PC-3 (cell line): Measurements from ENCODE around the gene KLK1. TPM values are rescaled to one million over a fixed set of nuclear protein-coding genes. Genes with fewer than 3 reads are reported as not detected.

ENCODE experiments used
- ATAC-seq: fragments of 200-7000 bp; cut with Tn5 transposase; 2 replicates; pipeline ENCODE4 v1.9.1; 2020; ENCODE audit warnings: mild to moderate bottlenecking, moderate library complexity
- BruUV-seq: library from RNA; stranded (reverse); fragments of 400-500 nt; replicated peaks from 2 replicates; lab custom pipeline; 2021; lab: Mats Ljungman, UMichigan
- CTCF ChIA-PET: fragments of 300-600 bp; sonication (Branson Sonifier 250); formaldehyde crosslinking; loops from one replicate; lab custom pipeline; 2022; ENCODE audit warnings: antibody characterized with exemption; lab: Charles Lee
- POLR2A ChIA-PET: fragments of 300-600 bp; sonication (Branson Sonifier 250); formaldehyde crosslinking; loops from one replicate; lab custom pipeline; 2022; ENCODE audit warnings: antibody characterized with exemption; ENCODE audit not compliant: unreplicated experiment; lab: Charles Lee
- DNase-seq: peaks from one replicate; pipeline ENCODE4 v3.0.0-alpha.2; 2015
- H2AFZ ChIP-seq: fragments of 300-600 bp; sonication (generic); 2 replicates; pipeline ENCODE4 v1.6.0; 2016; ENCODE audit warnings: antibody characterized with exemption, low read length
- H3F3A ChIP-seq: fragments of 300-600 bp; sonication (generic); one replicate; pipeline ENCODE4 v1.6.0; 2017; ENCODE audit warnings: antibody characterized with exemption, low read length, control low read depth, mild to moderate bottlenecking; ENCODE audit not compliant: unreplicated experiment
- H3K27ac ChIP-seq: fragments of 300-600 bp; sonication (generic); 2 replicates; pipeline ENCODE4 v1.5.1; 2016; ENCODE audit warnings: mild to moderate bottlenecking, low read length
- H3K27me3 ChIP-seq: fragments of 300-600 bp; sonication (generic); 2 replicates; pipeline ENCODE4 v1.6.1; 2016; ENCODE audit warnings: low read length, mixed read lengths
- H3K36me3 ChIP-seq: fragments of 300-600 bp; sonication (generic); 2 replicates; pipeline ENCODE4 v1.6.1; 2016; ENCODE audit warnings: low read depth, mixed run types, low read length, mixed read lengths
- H3K4me1 ChIP-seq: fragments of 300-600 bp; sonication (generic); 2 replicates; pipeline ENCODE4 v1.5.1; 2016; ENCODE audit warnings: low read length; ENCODE audit not compliant: insufficient read depth
- H3K4me2 ChIP-seq: fragments of 300-600 bp; sonication (generic); 2 replicates; pipeline ENCODE4 v1.6.0; 2016; ENCODE audit warnings: low read length
- H3K4me3 ChIP-seq: fragments of 300-600 bp; sonication (generic); 2 replicates; pipeline ENCODE4 v1.5.1; 2016; ENCODE audit warnings: mild to moderate bottlenecking, low read length, mixed read lengths
- H3K79me2 ChIP-seq: fragments of 300-600 bp; sonication (generic); 2 replicates; pipeline ENCODE4 v1.6.1; 2017; ENCODE audit warnings: low read length, mixed read lengths
- H3K9ac ChIP-seq: fragments of 300-600 bp; sonication (generic); 2 replicates; pipeline ENCODE4 v1.6.0; 2016; ENCODE audit warnings: mild to moderate bottlenecking, low read length
- H3K9me2 ChIP-seq: fragments of 300-600 bp; sonication (generic); replicated peaks from 2 replicates; pipeline ENCODE4 v1.6.1; 2016; ENCODE audit warnings: mixed run types, low read length, mixed read lengths
- H3K9me3 ChIP-seq: fragments of 300-600 bp; sonication (generic); 2 replicates; pipeline ENCODE4 v1.6.1; 2016; ENCODE audit warnings: low read length, mixed read lengths
- H4K20me1 ChIP-seq: fragments of 300-600 bp; sonication (generic); 2 replicates; pipeline ENCODE4 v1.6.1; 2016; ENCODE audit warnings: low read length, mixed read lengths
- EZH2 ChIP-seq: fragments of 300-600 bp; sonication (generic); IDR thresholded peaks from one replicate; pipeline ENCODE4 v1.6.1; 2017; ENCODE audit warnings: antibody characterized with exemption, mild to moderate bottlenecking, low read length; ENCODE audit not compliant: unreplicated experiment
- EZH2phosphoT487 ChIP-seq: fragments of 300-600 bp; sonication (generic); IDR thresholded peaks from 2 replicates; pipeline ENCODE4 v1.6.1; 2018; ENCODE audit warnings: mild to moderate bottlenecking, antibody characterized with exemption, low read length, borderline replicate concordance
- intact Hi-C: fragments of 100-400 bp; cut with micrococcal nuclease; formaldehyde crosslinking; loops from 2 replicates; pipeline ENCODE4 v1.9.0; 2023
- total RNA-seq: library from RNA; depleted of rRNA; stranded (reverse); fragments of >200 nt; gene quantifications from 2 replicates; pipeline ENCODE4 v1.2.3, GENCODE V29; 2014
- TF ChIP-seq, protein P1 (sequence below): fragments of 300-600 bp; sonication (generic); conservative IDR thresholded peaks from 2 replicates; pipeline ENCODE4 v1.5.1; 2017; ENCODE audit warnings: antibody characterized with exemption, low read depth, mild to moderate bottlenecking, low read length

KLK1 gene
- total RNA-seq, 1 experiment from 2014 or later: not detected

DNA sequence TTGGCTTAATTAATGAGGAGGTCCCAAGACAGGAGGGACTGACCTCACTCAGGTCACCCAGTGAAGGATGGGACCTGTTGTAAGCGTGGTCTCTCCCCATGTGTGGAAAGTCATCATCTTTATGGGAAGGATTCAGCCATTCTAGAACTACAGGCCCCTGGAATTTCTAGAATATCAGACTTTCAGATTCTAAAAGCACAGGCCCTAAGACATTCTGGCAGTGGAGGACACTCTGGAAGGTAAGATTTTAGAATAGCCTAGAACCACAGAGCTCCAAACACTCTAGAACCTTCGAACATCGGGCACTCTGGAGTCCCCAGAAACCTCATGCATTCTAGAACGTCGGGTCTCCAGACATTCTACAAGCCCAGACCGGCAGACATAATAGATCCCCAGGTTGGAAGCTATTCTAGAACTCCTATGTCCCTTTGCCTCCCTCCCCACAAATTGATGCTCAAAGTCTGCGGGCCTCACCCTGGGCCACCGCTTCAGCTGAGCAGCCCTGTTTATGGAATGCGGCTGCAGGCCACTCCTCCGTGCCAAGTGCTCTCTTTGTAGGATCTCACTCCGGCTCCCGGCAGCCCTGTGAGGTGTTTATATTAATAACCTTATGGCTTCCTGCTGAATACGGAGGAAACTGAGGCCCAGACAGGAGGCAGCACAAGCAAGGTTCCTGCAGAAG lies 11.7 kb upstream of the KLK1 start:
- Histone ChIP-seq H3K27ac (no peak overlapping the region), H3K4me3 (peak overlapping the region; percentile 56), H4K20me1 (no peaks in the 10 kb centered on the region), H3K9me3 (no peaks in the 10 kb centered on the region), H3F3A (no peaks in the 10 kb centered on the region), H3K36me3 (no peaks in the 10 kb centered on the region), H3K79me2 (no peaks in the 10 kb centered on the region), H3K9me2 (no peaks in the 10 kb centered on the region), H3K4me1 (peaks cover 3% of the 10 kb centered on the region; the same call in 1 of the 2 replicates), H3K9ac (no peak overlapping the region), H3K27me3 (peaks cover 35% of the 10 kb centered on the region), H2AFZ (peak overlapping the region; percentile 74), H3K4me2 (peak overlapping the region; percentile 73)
- ChIA-PET CTCF (no interaction called here), POLR2A (no interaction called here)
- DNase-seq (no peak), ATAC-seq (peak; percentile 25; the same call in 1 of the 2 replicates)
- intact Hi-C loops: no loop called here
- TF ChIP-seq, protein P1, sequence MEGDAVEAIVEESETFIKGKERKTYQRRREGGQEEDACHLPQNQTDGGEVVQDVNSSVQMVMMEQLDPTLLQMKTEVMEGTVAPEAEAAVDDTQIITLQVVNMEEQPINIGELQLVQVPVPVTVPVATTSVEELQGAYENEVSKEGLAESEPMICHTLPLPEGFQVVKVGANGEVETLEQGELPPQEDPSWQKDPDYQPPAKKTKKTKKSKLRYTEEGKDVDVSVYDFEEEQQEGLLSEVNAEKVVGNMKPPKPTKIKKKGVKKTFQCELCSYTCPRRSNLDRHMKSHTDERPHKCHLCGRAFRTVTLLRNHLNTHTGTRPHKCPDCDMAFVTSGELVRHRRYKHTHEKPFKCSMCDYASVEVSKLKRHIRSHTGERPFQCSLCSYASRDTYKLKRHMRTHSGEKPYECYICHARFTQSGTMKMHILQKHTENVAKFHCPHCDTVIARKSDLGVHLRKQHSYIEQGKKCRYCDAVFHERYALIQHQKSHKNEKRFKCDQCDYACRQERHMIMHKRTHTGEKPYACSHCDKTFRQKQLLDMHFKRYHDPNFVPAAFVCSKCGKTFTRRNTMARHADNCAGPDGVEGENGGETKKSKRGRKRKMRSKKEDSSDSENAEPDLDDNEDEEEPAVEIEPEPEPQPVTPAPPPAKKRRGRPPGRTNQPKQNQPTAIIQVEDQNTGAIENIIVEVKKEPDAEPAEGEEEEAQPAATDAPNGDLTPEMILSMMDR: no peak
- TF ChIP-seq EZH2 (no peak), EZH2phosphoT487 (no peak)
- no TSS peak for BruUV-seq

DNA sequence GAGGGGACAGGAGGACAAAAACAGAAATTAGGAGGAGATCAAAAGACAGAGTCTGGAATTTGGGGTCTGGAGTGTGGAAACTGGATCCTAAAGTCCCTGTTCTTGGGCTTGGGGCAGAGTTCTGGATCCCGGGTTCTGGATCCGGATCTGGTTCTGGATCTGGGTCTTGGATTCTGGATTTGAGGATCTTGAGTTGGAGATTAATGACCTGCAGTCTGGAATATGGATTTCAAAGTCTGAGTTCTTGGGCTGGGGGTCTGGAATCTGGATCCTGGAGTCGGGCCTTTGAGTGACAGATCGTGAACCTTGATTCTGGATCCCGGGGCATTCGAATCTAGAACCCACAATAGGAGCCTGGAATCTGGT lies 10.2 kb upstream of the KLK1 start:
- H3K4me1 ChIP-seq: peaks cover 3% of the 10 kb centered on the region; the same call in 1 of the 2 replicates
- H3K27ac ChIP-seq: no peak overlapping the region
- H3K9me3 ChIP-seq: no peaks in the 10 kb centered on the region
- peaks cover 26% of the 10 kb centered on the region for H3K27me3 ChIP-seq
- no peaks in the 10 kb centered on the region for H3K9me2 ChIP-seq
- no peak overlapping the region for H3K4me2 ChIP-seq
- no peaks in the 10 kb centered on the region for H3F3A ChIP-seq
- H3K9ac ChIP-seq: no peak overlapping the region
- POLR2A ChIA-PET: no interaction called here
- intact Hi-C loops: no loop called here
- H2AFZ ChIP-seq: no peak overlapping the region
- no TSS peak for BruUV-seq
- no peaks in the 10 kb centered on the region for H3K79me2 ChIP-seq
- no peaks in the 10 kb centered on the region for H4K20me1 ChIP-seq
- TF ChIP-seq, protein P1: no peak
- no peak for TF ChIP-seq EZH2phosphoT487
- TF ChIP-seq EZH2: no peak
- no peak for DNase-seq
- H3K4me3 ChIP-seq: no peak overlapping the region
- no peaks in the 10 kb centered on the region for H3K36me3 ChIP-seq
- CTCF ChIA-PET: no interaction called here
- no peak for ATAC-seq

DNA sequence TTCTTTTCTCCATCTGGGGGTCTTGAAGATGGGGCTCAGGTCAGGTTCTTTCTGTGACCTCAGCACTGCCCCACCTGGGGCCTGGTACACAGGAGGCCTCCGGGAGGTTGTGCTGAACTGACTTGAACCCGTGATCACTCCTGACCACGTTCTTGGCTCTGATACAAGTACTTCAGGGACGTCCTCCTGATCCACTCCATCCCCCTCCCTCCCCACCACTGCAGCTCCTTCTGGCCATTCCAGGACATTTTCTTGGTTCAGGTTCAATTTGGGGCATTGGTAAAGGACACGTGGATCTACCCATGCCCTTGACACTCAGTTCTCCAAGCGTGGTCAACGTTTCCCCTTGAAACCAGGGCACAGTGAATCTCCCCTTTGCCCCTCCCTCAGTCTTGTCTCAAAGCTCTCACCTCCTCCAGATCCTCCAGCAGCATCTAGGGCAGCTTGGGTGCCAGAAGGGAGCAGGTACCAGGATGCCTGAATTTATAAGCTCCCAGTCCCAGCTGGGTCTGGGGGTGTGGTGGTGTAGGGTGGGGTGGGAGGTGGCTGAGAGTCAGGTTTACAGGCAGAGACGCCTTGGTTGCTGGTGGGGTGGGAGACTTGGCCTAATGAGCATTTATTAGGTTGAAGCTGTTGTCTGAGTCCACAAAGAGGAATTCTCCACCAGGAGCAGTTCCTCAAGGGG lies 9.7 kb upstream of the KLK1 start, which contains the start of gene KLK15:
TSS of gene KLK15 (minus strand) at position 458 of the 685 bp plus-strand sequence. CDS start 2,082 bp downstream, outside the sequence.
- H3K9ac ChIP-seq: no peak within 1 kb of the TSS
- ATAC-seq: no peak
- TF ChIP-seq EZH2: no peak
- TF ChIP-seq EZH2phosphoT487: no peak
- TF ChIP-seq, protein P1: no peak
- H3K27me3 ChIP-seq: peaks cover 29% of the 10 kb centered on the region
- H3K4me2 ChIP-seq: no peak within 1 kb of the TSS
- H3K9me3 ChIP-seq: no peaks in the 10 kb centered on the region
- H3K9me2 ChIP-seq: no peaks in the 10 kb centered on the region
- H3K4me1 ChIP-seq: peaks cover 3% of the 10 kb centered on the region; the same call in 1 of the 2 replicates
- ChIA-PET POLR2A (no interaction called here), CTCF (no interaction called here)
- BruUV-seq: no TSS peak
- H3F3A ChIP-seq: no peaks in the 10 kb centered on the region
- H3K4me3 ChIP-seq: no peak within 1 kb of the TSS
- H3K27ac ChIP-seq: no peak within 1 kb of the TSS
- no peaks in the 10 kb centered on the region for H3K36me3 ChIP-seq
- DNase-seq: no peak
- H2AFZ ChIP-seq: no peak within 1 kb of the TSS
- H4K20me1 ChIP-seq: no peaks in the 10 kb centered on the region
- H3K79me2 ChIP-seq: no peaks in the 10 kb centered on the region
- intact Hi-C loops: no loop called here
